ENCODE results near the gene PTPRJ. TPM values are rescaled to one million over a fixed set of nuclear protein-coding genes. Genes with fewer than 3 reads are reported as not detected.
A peak's percentile ranks its signal among the peaks of the same experiment; 100 is the strongest.

PTPRJ gene
- total and polyA plus RNA-seq, 5 experiments from 2014 or later: 4.3 to 23.7 (median 10.2) TPM

- Mint-ChIP-seq H3K36me3 (no peaks in the 10 kb centered on the region), H3K27ac (peak overlapping the region; percentile 44 to 94 (median 71)), H3K27me3 (no peaks in the 10 kb centered on the region), H3K9me3 (no peaks in the 10 kb centered on the region), H3K4me1 (peaks cover 9 to 79% (median 32%) of the 10 kb centered on the region in 4 donors), H3K4me3 (peak overlapping the region; percentile 65 to 82 (median 76))
- DNase-seq (peak in 1 of 10 donors; percentile 22), ATAC-seq (peak; percentile 53 to 73)
- POLR2A ChIA-PET: no interaction called here
Observed at GRCh38 chr11:47991266-47991830, 11.0 kb downstream of the PTPRJ start.

GRCh38 chr11:47991894-47992293 is 11.5 kb downstream of the PTPRJ start:
- ATAC-seq (no peak), DNase-seq (no peak)
- Mint-ChIP-seq H3K27ac (peak overlapping the region in 7 of 10 donors; percentile 22 to 79 (median 66)), H3K4me1 (peaks cover 9 to 79% (median 30%) of the 10 kb centered on the region in 4 donors), H3K9me3 (no peaks in the 10 kb centered on the region), H3K4me3 (peak overlapping the region in 6 of 10 donors; percentile 10 to 80 (median 76)), H3K36me3 (no peaks in the 10 kb centered on the region), H3K27me3 (no peaks in the 10 kb centered on the region)
- POLR2A ChIA-PET: interaction anchor here (1.5 kb wide), 1 partner anchor 64 kb away, joined by 4 read pairs; no protein-coding TSS in a partner anchor

GRCh38 chr11:47992959-47993820 is 12.8 kb downstream of the PTPRJ start:
- Mint-ChIP-seq H3K4me3 (no peak overlapping the region), H3K27me3 (no peaks in the 10 kb centered on the region), H3K9me3 (no peaks in the 10 kb centered on the region), H3K27ac (peak overlapping the region in 3 of 10 donors; percentile 14 to 31 (median 29)), H3K4me1 (peaks cover 12 to 81% (median 33%) of the 10 kb centered on the region in 4 donors), H3K36me3 (no peaks in the 10 kb centered on the region)
- POLR2A ChIA-PET: interaction anchor here (0.7 to 1.5 kb wide), 4 partner anchors 9 to 63 kb away, joined by 3 to 6 read pairs (median 4); no protein-coding TSS in a partner anchor
- DNase-seq (no peak), ATAC-seq (no peak)

- no peaks in the 10 kb centered on the region for H3K27me3 Mint-ChIP-seq
- POLR2A ChIA-PET: no interaction called here
- ATAC-seq (no peak), DNase-seq (no peak)
- no peak overlapping the region for H3K4me3 Mint-ChIP-seq
- H3K27ac Mint-ChIP-seq: no peak overlapping the region
- H3K36me3 Mint-ChIP-seq: no peaks in the 10 kb centered on the region
- H3K9me3 Mint-ChIP-seq: no peaks in the 10 kb centered on the region
- H3K4me1 Mint-ChIP-seq: peaks cover 16 to 87% (median 42%) of the 10 kb centered on the region in 4 donors
Observed at GRCh38 chr11:47994417-47994816, 14.1 kb downstream of the PTPRJ start.

GRCh38 chr11:47995360-47995769 is 15.0 kb downstream of the PTPRJ start:
- peaks cover 14 to 87% (median 44%) of the 10 kb centered on the region in 4 donors for H3K4me1 Mint-ChIP-seq
- POLR2A ChIA-PET: no interaction called here
- DNase-seq: no peak
- no peaks in the 10 kb centered on the region for H3K9me3 Mint-ChIP-seq
- peak overlapping the region in 2 of 10 donors; percentile 25 to 67 for H3K27ac Mint-ChIP-seq
- H3K36me3 Mint-ChIP-seq: no peaks in the 10 kb centered on the region
- H3K27me3 Mint-ChIP-seq: no peaks in the 10 kb centered on the region
- no peak for ATAC-seq
- no peak overlapping the region for H3K4me3 Mint-ChIP-seq

GRCh38 chr11:47997063-47998053 is 17.0 kb downstream of the PTPRJ start:
- no peak for ATAC-seq
- H3K9me3 Mint-ChIP-seq: no peaks in the 10 kb centered on the region
- H3K27me3 Mint-ChIP-seq: no peaks in the 10 kb centered on the region
- no peak overlapping the region for H3K4me3 Mint-ChIP-seq
- POLR2A ChIA-PET: interaction anchor here (1.0 kb wide), 1 partner anchor 59 kb away, joined by 3 read pairs; no protein-coding TSS in a partner anchor
- no peaks in the 10 kb centered on the region for H3K36me3 Mint-ChIP-seq
- H3K4me1 Mint-ChIP-seq: peaks cover 14 to 86% (median 52%) of the 10 kb centered on the region in 4 donors
- no peak for DNase-seq
- peak overlapping the region in 9 of 10 donors; percentile 23 to 95 (median 69) for H3K27ac Mint-ChIP-seq

- peak overlapping the region in 9 of 10 donors; percentile 51 to 99 (median 97) for H3K27ac Mint-ChIP-seq
- no peak for DNase-seq
- no peaks in the 10 kb centered on the region for H3K27me3 Mint-ChIP-seq
- peaks cover 16 to 87% (median 57%) of the 10 kb centered on the region in 4 donors for H3K4me1 Mint-ChIP-seq
- no peaks in the 10 kb centered on the region for H3K9me3 Mint-ChIP-seq
- POLR2A ChIA-PET: interaction anchor here (0.6 to 2.0 kb wide), 4 partner anchors 15 to 58 kb away, joined by 3 to 7 read pairs (median 4); no protein-coding TSS in a partner anchor
- ATAC-seq: no peak
- no peaks in the 10 kb centered on the region for H3K36me3 Mint-ChIP-seq
- H3K4me3 Mint-ChIP-seq: peak overlapping the region in 1 of 10 donors; percentile 22
Observed at GRCh38 chr11:47998345-47998732, 18.0 kb downstream of the PTPRJ start.

GRCh38 chr11:47998733-47999359 is 18.5 kb downstream of the PTPRJ start:
- ATAC-seq (no peak), DNase-seq (no peak)
- Mint-ChIP-seq H3K36me3 (no peaks in the 10 kb centered on the region), H3K27ac (peak overlapping the region; percentile 51 to 99 (median 97)), H3K4me1 (peaks cover 16 to 87% (median 59%) of the 10 kb centered on the region in 4 donors), H3K27me3 (no peaks in the 10 kb centered on the region), H3K4me3 (peak overlapping the region in 7 of 10 donors; percentile 11 to 77 (median 31)), H3K9me3 (no peaks in the 10 kb centered on the region)
- POLR2A ChIA-PET: interaction anchor here (0.6 to 2.0 kb wide), 4 partner anchors 14 to 57 kb away, joined by 3 to 7 read pairs (median 4); no protein-coding TSS in a partner anchor

GRCh38 chr11:48000432-48000831 is 20.1 kb downstream of the PTPRJ start:
- Mint-ChIP-seq H3K4me3 (peak overlapping the region in 8 of 10 donors; percentile 15 to 81 (median 49)), H3K27ac (peak overlapping the region; percentile 94 to 99 (median 97)), H3K36me3 (no peaks in the 10 kb centered on the region), H3K4me1 (peaks cover 25 to 91% (median 73%) of the 10 kb centered on the region in 4 donors), H3K27me3 (no peaks in the 10 kb centered on the region), H3K9me3 (no peaks in the 10 kb centered on the region)
- DNase-seq (no peak), ATAC-seq (no peak)
- POLR2A ChIA-PET: interaction anchor here (0.5 to 4.6 kb wide), 8 partner anchors 11 to 261 kb away, joined by 3 to 44 read pairs (median 4); no protein-coding TSS in a partner anchor

- Mint-ChIP-seq H3K4me1 (peaks cover 35 to 97% (median 83%) of the 10 kb centered on the region in 4 donors), H3K27me3 (no peaks in the 10 kb centered on the region), H3K9me3 (no peaks in the 10 kb centered on the region), H3K4me3 (peak overlapping the region; percentile 47 to 86 (median 76)), H3K27ac (peak overlapping the region; percentile 94 to 99 (median 97)), H3K36me3 (no peaks in the 10 kb centered on the region)
- peak; percentile 48 to 94 (median 84) for DNase-seq
- POLR2A ChIA-PET: interaction anchor here (0.6 to 4.6 kb wide), 19 partner anchors 9 to 599 kb away, joined by 3 to 44 read pairs (median 4); partner anchors contain the start of genes FNBP4 and NUP160
- peak; percentile 93 to 94 for ATAC-seq
Observed at GRCh38 chr11:48001438-48002021, 21.2 kb downstream of the PTPRJ start.

GRCh38 chr11:48002561-48002960 is 22.2 kb downstream of the PTPRJ start:
- Mint-ChIP-seq H3K36me3 (no peaks in the 10 kb centered on the region), H3K4me1 (peaks cover 35 to 97% (median 83%) of the 10 kb centered on the region in 4 donors), H3K9me3 (no peaks in the 10 kb centered on the region), H3K4me3 (peak overlapping the region; percentile 7 to 86 (median 76)), H3K27me3 (no peaks in the 10 kb centered on the region), H3K27ac (peak overlapping the region; percentile 94 to 99 (median 97))
- peak in 1 of 10 donors; percentile 13 for DNase-seq
- no peak for ATAC-seq
- POLR2A ChIA-PET: interaction anchor here (0.7 to 4.6 kb wide), 8 partner anchors 10 to 56 kb away, joined by 4 to 44 read pairs (median 6); no protein-coding TSS in a partner anchor

Measured in naive thymus-derived CD8-positive, alpha-beta T cell (primary cell).